Transverse colon (tissue), 4 donors: ENCODE data around the gene ANXA9. TPM values are rescaled to one million over a fixed set of nuclear protein-coding genes. Genes with fewer than 3 reads are reported as not detected.

Experiments
- DNase-seq: peaks from one replicate; pipeline ENCODE4 v3.0.0-alpha.2; 2019
- H3K27ac ChIP-seq, 4 donors: fragments of 200-600 bp; sonication (generic); 2 replicates each; pipeline ENCODE4 v1.5.1; 2016 to 2018; ENCODE audit warnings: inconsistent platforms in 4 of 4
- H3K27me3 ChIP-seq: fragments of 200-600 bp; sonication (generic); 2 replicates; pipeline ENCODE4 v1.5.1; 2017; ENCODE audit warnings: inconsistent platforms
- H3K36me3 ChIP-seq, 4 donors: fragments of 200-600 bp; sonication (generic); 2 replicates each; pipeline ENCODE4 v1.5.1; 2017 to 2019; ENCODE audit warnings: inconsistent platforms in 4 of 4
- H3K4me1 ChIP-seq, 4 donors: fragments of 200-600 bp; sonication (generic); 2 replicates each; pipeline ENCODE4 v1.5.1; 2017 to 2020; ENCODE audit warnings: inconsistent platforms in 4 of 4
- H3K4me3 ChIP-seq, 4 donors: fragments of 200-600 bp; sonication (generic); 1 replicate in 1 of 4; 2 replicates in 3 of 4; pipeline versions ENCODE4 v1.5.1 to v1.6.1; 2017 to 2019; ENCODE audit warnings: inconsistent platforms in 4 of 4
- H3K9me3 ChIP-seq, 2 donors: fragments of 200-600 bp; sonication (generic); 2 replicates each; pipeline ENCODE4 v1.5.1; 2017 to 2019; ENCODE audit warnings: inconsistent platforms in 2 of 2
- CTCF ChIP-seq, 5 experiments: fragments of 200-600 bp in 3 of 5; fragments of 450-650 bp in 2 of 5; sonication (generic) in 3 of 5; IDR thresholded peaks; 1 replicate in 2 of 5; 2 replicates in 3 of 5; pipeline ENCODE4 v1.5.1; 2016 to 2017; ENCODE audit warnings: antibody characterized with exemption in 5 of 5, inconsistent platforms in 3 of 5, mild to moderate bottlenecking in 2 of 5, moderate library complexity in 1 of 5
- EP300 ChIP-seq: sonication (generic); formaldehyde crosslinking; IDR thresholded peaks from one replicate; pipeline ENCODE4 v1.6.1; 2017; ENCODE audit warnings: antibody characterized with exemption, low read depth
- POLR2A ChIP-seq: fragments of 450-650 bp; IDR thresholded peaks from one replicate; pipeline ENCODE4 v1.6.1; 2016; ENCODE audit warnings: antibody characterized with exemption, mild to moderate bottlenecking, moderate library complexity
- POLR2AphosphoS5 ChIP-seq, 3 donors: sonication (generic); formaldehyde crosslinking; IDR thresholded peaks; one replicate each; pipeline ENCODE4 v1.6.1; 2016; ENCODE audit warnings: antibody characterized with exemption in 3 of 3
- WGBS, 2 donors: methylation state at CpG; one replicate each; pipeline ENCODE4 v1.1.5; 2018; ENCODE audit warnings: low coverage in 1 of 2; 5-methylcytosine and 5-hydroxymethylcytosine counted together
- in situ Hi-C, 4 donors: fragments of 200-750 bp; cut with MboI; loops; one replicate each; pipeline versions ENCODE4 v1.15.0 to v1.15.1; 2017; ENCODE audit warnings: low sequenced_read_pairs in 3 of 4, low pct_ligation_motif_present in 1 of 4, low pct_unique_long_range_greater_than_20kb in 1 of 4
- intact Hi-C: fragments of 100-400 bp; cut with DNase I; formaldehyde crosslinking; loops from one replicate; pipeline ENCODE4 v1.15.1; 2023; ENCODE audit warnings: low total_unique reads
- total RNA-seq, 4 donors: library from RNA; depleted of rRNA; stranded (reverse); fragments of >200 nt; gene quantifications; one replicate each; pipeline ENCODE4 v1.1.0, GENCODE V29; 2016

Gene ANXA9
- under 1 TPM in 1 of 4 donors, not detected in 3; 0.32 TPM for total RNA-seq

- no peak for TF ChIP-seq EP300
- TF ChIP-seq POLR2A: no peak
- TF ChIP-seq POLR2AphosphoS5 (IDR thresholded peaks at IDR 0.05): no peak
- TF ChIP-seq CTCF (IDR thresholded peaks at IDR 0.05): no peak
- Histone ChIP-seq H3K4me1 (peaks cover 11 to 38% (median 32%) of the 10 kb centered on the region in 4 donors), H3K36me3 (no peaks in the 10 kb centered on the region), H3K4me3 (no peak within 1 kb of the TSS), H3K27me3 (no peaks in the 10 kb centered on the region), H3K9me3 (no peaks in the 10 kb centered on the region), H3K27ac (peak within 1 kb of the TSS in 1 of 4 donors; percentile 42)
- 53% methylated on average over 12 of the region's 12 CpGs; no CpG with 5 or more reads in 1 of the 2 donors for WGBS, 2 donors
- intact Hi-C loops (no loop called here), in situ Hi-C loops (no loop called here)
- DNase-seq: peak; percentile 55
These were observed at the start of gene ANXA9 for GRCh38 chr1:150981805-150982712. Gene ANXA9 (plus strand): TSS chr1:150982292. CDS start chr1:150983106, 814 bp downstream.

- in situ Hi-C loops: no loop called here
- Histone ChIP-seq H3K4me1 (no peaks in the 10 kb centered on the region), H3K27me3 (no peaks in the 10 kb centered on the region), H3K9me3 (no peaks in the 10 kb centered on the region), H3K27ac (no peak overlapping the region), H3K36me3 (peaks cover 0 to 88% (median 43%) of the 10 kb centered on the region in 4 donors), H3K4me3 (no peak overlapping the region)
- intact Hi-C loops: loop anchor here (5.0 kb wide), 1 partner anchor 142 kb away; no protein-coding TSS in a partner anchor
- 81 to 87% methylated on average over 5 of the region's 5 CpGs for WGBS, 2 donors
- DNase-seq: no peak
- TF ChIP-seq POLR2A (no peak), EP300 (no peak), CTCF (IDR thresholded peaks at IDR 0.05) (no peak), POLR2AphosphoS5 (IDR thresholded peaks at IDR 0.05) (no peak)
These were observed 37.2 kb upstream of the ANXA9 start for GRCh38 chr1:150944856-150945255.

GRCh38 chr1:150954708-150955107 lies 27.4 kb upstream of the ANXA9 start:
- Histone ChIP-seq H3K4me1 (no peaks in the 10 kb centered on the region), H3K27me3 (no peaks in the 10 kb centered on the region), H3K4me3 (no peak overlapping the region), H3K9me3 (no peaks in the 10 kb centered on the region), H3K27ac (no peak overlapping the region), H3K36me3 (peaks cover 0 to 72% (median 26%) of the 10 kb centered on the region in 4 donors)
- in situ Hi-C loops: no loop called here
- no peak for DNase-seq
- intact Hi-C loops: no loop called here
- TF ChIP-seq CTCF (IDR thresholded peaks at IDR 0.05) (no peak), POLR2AphosphoS5 (IDR thresholded peaks at IDR 0.05) (no peak), EP300 (no peak), POLR2A (no peak)
- 91 to 92% methylated on average over 3 of the region's 3 CpGs for WGBS, 2 donors

- in situ Hi-C loops: no loop called here
- H3K36me3 ChIP-seq: peaks cover 0 to 71% (median 27%) of the 10 kb centered on the region in 4 donors
- intact Hi-C loops: no loop called here
These were observed 26.8 kb upstream of the ANXA9 start for GRCh38 chr1:150955280-150955679.

More at GRCh38 chr1:150955280-150955679, 26.8 kb upstream of the ANXA9 start:
- H3K9me3 ChIP-seq: no peaks in the 10 kb centered on the region
- H3K27me3 ChIP-seq: no peaks in the 10 kb centered on the region
- no peak for DNase-seq
- H3K4me3 ChIP-seq: no peak overlapping the region
- no peaks in the 10 kb centered on the region for H3K4me1 ChIP-seq
- no peak overlapping the region for H3K27ac ChIP-seq
- no peak for TF ChIP-seq CTCF (IDR thresholded peaks at IDR 0.05)
- TF ChIP-seq POLR2AphosphoS5 (IDR thresholded peaks at IDR 0.05): no peak
- no peak for TF ChIP-seq EP300
- no peak for TF ChIP-seq POLR2A
